HFFc6 (cell line): ENCODE data around the gene CHD1. TPM values are rescaled to one million over a fixed set of nuclear protein-coding genes. Genes with fewer than 3 reads are reported as not detected.

Source experiments
- DNase-seq: peaks from one replicate; pipeline ENCODE4 v3.0.0-alpha.2; 2018
- H3K27ac Mint-ChIP-seq: 2 replicates; pipeline ENCODE4 v1.8.0; 2020; ENCODE audit warnings: mild to moderate bottlenecking, mixed read lengths
- H3K27me3 Mint-ChIP-seq: 2 replicates; pipeline ENCODE4 v1.8.0; 2021; ENCODE audit warnings: mild to moderate bottlenecking, moderate library complexity, mixed read lengths; ENCODE audit not compliant: insufficient read depth
- H3K36me3 Mint-ChIP-seq: 2 replicates; pipeline ENCODE4 v1.8.0; 2021; ENCODE audit warnings: low read depth, mixed read lengths
- H3K4me1 Mint-ChIP-seq: 2 replicates; pipeline ENCODE4 v1.8.0; 2020; ENCODE audit warnings: low read depth, mixed read lengths
- H3K4me3 Mint-ChIP-seq: 2 replicates; pipeline ENCODE4 v1.8.0; 2020; ENCODE audit warnings: mild to moderate bottlenecking, moderate library complexity, mixed read lengths
- H3K9me3 Mint-ChIP-seq: 2 replicates; pipeline ENCODE4 v1.8.0; 2020; ENCODE audit warnings: mild to moderate bottlenecking, mixed read lengths
- CTCF ChIP-seq: fragments of 200-600 bp; sonication (generic); IDR thresholded peaks from 2 replicates; pipeline ENCODE4 v1.5.0; 2021; ENCODE audit warnings: antibody characterized with exemption, mild to moderate bottlenecking
- total RNA-seq, 6 experiments: library from RNA; stranded (reverse); fragmentation: NEBNext Ultra II Directional; extraction: Animal tissue kit (Norgen Biotek cat#: 25700); gene quantifications; 2 replicates in 1 of 6; 3 replicates in 5 of 6; pipeline ENCODE4 v1.2.3, GENCODE V29; 2021

CHD1 gene
- total RNA-seq, 6 experiments from 2014 or later: 18.1 to 25.0 (median 20.8) TPM

- no peak for TF ChIP-seq CTCF
- peaks cover 2% of the 10 kb centered on the region for H3K4me1 Mint-ChIP-seq
Measured at GRCh38 chr5:98804066-98804465, 124.7 kb downstream of the CHD1 start.

More at GRCh38 chr5:98804066-98804465, 124.7 kb downstream of the CHD1 start:
- no peak for DNase-seq
- H3K27ac Mint-ChIP-seq: no peak overlapping the region
- peaks cover 29% of the 10 kb centered on the region for H3K36me3 Mint-ChIP-seq
- no peak overlapping the region for H3K4me3 Mint-ChIP-seq
- peaks cover 35% of the 10 kb centered on the region for H3K9me3 Mint-ChIP-seq
- H3K27me3 Mint-ChIP-seq: peaks cover under 1% of the 10 kb centered on the region; the same call in 1 of the 2 replicates

Other genes with a start within 250 kb of the CHD1 start
- gene RGMB, start 155.3 kb downstream of the CHD1 start, total RNA-seq: 100 to 1,000 TPM; 219 to 288 (median 235) TPM